HEK293 (cell line): ENCODE data around the gene UBE2G1.

Experiments used
- CTCF ChIP-seq: fragments of 450-650 bp; formaldehyde crosslinking; IDR thresholded peaks from 2 replicates; pipeline ENCODE4 v1.5.1; 2016; ENCODE audit warnings: missing biosample characterization, missing genetic modification characterization
- SP2 ChIP-seq: fragments of 450-650 bp; formaldehyde crosslinking; IDR thresholded peaks from 2 replicates; pipeline ENCODE4 v1.5.1; 2016; ENCODE audit warnings: missing biosample characterization, missing genetic modification characterization
- TCF7L2 ChIP-seq: IDR thresholded peaks from 2 replicates; pipeline ENCODE4 v1.6.1; 2011; ENCODE audit warnings: low read depth, mild to moderate bottlenecking, inconsistent platforms, low read length, moderate library complexity, borderline replicate concordance
- ZNF677 ChIP-seq: fragments of 450-650 bp; IDR thresholded peaks from 2 replicates; pipeline ENCODE4 v1.5.0; 2018; ENCODE audit warnings: missing biosample characterization, mild to moderate bottlenecking, missing genetic modification characterization, moderate library complexity

DNA sequence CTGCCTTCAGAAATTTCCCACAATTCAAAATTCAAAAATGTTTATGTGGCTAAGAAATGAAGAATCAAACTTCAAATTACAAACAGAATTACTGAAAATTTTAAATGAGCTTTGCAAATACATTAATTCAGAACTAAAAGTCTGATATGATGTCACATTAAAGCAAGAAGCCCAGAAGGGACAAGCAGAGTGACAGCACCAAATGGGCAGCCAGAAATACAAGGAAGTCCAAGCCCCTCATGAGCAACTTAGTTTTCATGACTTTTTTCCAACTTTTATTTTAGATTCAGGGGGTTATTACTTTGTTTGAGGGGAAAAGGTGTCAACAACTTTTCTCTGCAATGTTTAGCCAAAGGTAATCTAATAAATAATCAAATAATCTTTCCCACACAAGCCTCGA, 21.5 kb downstream of the UBE2G1 start:
- TF ChIP-seq ZNF677 (tag by site-specific recombination) (no peak), SP2 (tag by site-specific recombination) (no peak), TCF7L2 (no peak), CTCF (no peak)
